Loucy (cell line): Measurements from ENCODE around the gene STK33.

Experiments used
- EZH2phosphoT487 ChIP-seq: fragments of 200-600 bp; IDR thresholded peaks from 2 replicates; pipeline ENCODE4 v1.6.1; 2018; ENCODE audit warnings: antibody characterized with exemption, mild to moderate bottlenecking, moderate library complexity, borderline replicate concordance
- TF ChIP-seq, protein P1 (sequence below): fragments of 200-600 bp; sonication (generic); conservative IDR thresholded peaks from 2 replicates; pipeline ENCODE4 v1.5.1; 2014; ENCODE audit warnings: mild to moderate bottlenecking, antibody characterized with exemption, low read length

DNA sequence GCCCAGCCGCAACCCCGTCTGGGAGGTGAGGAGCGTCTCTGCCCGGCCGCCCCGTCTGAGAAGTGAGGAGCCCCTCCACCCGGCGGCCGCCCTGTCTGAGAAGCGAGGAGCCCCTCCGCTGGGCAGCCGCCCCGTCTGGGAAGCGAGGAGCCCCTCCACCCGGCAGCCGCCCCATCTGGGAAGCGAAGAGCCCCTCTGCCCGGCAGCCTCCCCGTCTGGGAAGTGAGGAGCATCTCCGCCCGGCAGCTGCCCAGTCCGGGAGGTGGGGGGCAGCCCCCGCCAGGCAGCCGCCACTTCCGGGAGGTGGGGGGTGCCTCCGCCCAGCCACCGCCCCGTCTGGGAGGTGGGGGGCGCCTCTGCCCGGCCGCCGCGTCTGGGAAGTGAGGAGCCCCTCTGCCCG lies 70.6 kb downstream of the STK33 start:
- TF ChIP-seq, protein P1, sequence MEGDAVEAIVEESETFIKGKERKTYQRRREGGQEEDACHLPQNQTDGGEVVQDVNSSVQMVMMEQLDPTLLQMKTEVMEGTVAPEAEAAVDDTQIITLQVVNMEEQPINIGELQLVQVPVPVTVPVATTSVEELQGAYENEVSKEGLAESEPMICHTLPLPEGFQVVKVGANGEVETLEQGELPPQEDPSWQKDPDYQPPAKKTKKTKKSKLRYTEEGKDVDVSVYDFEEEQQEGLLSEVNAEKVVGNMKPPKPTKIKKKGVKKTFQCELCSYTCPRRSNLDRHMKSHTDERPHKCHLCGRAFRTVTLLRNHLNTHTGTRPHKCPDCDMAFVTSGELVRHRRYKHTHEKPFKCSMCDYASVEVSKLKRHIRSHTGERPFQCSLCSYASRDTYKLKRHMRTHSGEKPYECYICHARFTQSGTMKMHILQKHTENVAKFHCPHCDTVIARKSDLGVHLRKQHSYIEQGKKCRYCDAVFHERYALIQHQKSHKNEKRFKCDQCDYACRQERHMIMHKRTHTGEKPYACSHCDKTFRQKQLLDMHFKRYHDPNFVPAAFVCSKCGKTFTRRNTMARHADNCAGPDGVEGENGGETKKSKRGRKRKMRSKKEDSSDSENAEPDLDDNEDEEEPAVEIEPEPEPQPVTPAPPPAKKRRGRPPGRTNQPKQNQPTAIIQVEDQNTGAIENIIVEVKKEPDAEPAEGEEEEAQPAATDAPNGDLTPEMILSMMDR = no peak
- no peak for TF ChIP-seq EZH2phosphoT487
